GM19467 (cell line): ENCODE measurements around the gene PAK4.
"Not testable (repeated sequence)": the region's sequence is repeated elsewhere in the genome, so short reads cannot be mapped to it uniquely, and the experiment has no call there.

Experiments
- ATAC-seq: cut with Tn5 transposase; IDR thresholded peaks from one replicate; pipeline ENCODE4 v1.9.1; 2021; ENCODE audit warnings: mild to moderate bottlenecking, moderate library complexity; ENCODE audit not compliant: unreplicated experiment

The PAK4 gene

DNA sequence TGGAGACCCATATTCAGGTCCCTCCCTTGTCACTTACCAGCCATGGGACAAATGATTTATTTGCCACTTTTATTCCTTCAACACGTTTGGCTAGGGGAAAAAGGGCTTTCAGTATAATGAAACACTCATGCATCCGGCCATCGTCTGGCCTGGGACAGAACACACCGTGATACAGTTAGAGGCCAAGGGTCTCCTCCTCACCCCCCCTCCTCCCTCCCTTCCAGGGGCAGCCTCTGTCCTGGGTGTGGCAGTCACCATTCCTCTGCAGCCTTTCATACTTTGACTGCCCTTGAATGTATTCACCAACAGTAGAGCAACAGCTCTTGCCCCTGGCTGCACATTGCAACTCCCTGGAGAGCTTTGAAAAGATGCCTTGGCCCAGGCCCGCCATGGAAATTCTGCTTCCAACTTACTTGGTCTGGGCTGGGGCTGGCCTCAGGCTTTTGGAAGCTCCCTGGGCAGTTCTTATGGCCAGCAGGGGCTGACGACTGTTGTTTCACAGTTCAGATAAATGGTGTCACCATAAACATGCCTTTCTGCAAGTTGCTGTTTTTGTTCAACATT, 3.0 kb downstream of the PAK4 start:
- no peak for ATAC-seq

DNA sequence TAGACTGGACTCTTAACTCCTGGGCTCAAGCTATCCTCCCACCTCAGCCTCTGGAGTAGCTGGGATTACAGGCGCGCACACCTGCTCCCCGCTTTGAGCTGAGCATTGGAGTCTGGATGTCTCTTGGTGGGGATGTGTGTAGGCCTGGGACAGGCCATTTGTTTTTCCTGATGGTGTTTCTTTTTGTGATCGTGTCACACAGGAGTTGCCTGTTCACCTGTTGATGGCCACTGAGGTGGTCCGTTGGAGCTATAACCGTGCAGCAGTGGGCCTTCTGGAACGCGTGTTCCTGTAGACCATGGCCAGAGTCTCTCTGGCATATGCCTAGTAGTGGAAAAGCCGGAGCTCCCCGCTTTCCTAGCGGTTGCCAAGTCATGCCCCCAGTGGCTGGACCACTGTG, 3.5 kb downstream of the PAK4 start:
- no peak for ATAC-seq

DNA sequence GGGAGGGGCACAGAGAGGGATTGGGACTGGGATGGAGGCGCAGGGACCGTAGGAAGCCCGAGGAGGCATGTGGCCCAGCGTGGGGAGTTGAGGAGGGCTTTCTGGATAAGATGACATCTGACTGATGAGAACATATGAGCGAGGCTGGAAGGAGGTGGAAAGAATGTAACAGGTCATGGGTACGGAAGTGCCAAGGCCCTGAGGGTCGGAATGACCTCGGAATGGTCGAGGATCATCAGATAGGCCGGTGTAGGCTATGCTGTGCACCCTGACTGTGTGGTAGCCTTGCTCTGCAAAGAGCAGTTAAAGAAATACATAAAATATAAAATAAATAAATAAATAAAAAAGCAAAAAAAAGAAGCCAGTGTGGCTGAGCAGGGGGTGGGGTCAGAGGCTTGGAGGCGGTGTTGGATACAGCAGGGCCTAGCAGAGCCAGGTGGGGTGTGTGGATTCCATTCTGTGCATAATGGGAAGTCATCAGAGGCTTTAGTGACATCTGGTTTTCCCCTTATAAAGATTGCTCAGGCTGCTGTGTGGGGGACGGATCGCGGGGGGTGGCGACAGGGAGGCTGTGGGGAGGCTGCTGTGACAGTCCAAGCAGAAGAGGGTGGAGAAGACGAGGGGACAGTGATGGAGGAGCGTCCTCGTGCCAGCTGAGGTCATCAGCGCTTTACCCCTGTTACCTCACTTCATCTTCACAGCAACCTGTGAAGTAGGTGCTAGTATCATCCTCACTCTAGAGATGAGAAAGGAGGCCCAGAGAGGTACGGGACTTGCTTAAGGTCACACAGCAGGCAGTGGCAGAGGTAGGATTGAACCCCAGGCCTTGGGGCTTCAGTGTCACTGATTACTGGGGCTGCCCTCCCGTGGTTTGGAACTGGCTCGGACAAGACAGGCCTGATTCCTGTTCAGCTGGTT, 5.0 kb downstream of the PAK4 start:
- ATAC-seq = no peak

DNA sequence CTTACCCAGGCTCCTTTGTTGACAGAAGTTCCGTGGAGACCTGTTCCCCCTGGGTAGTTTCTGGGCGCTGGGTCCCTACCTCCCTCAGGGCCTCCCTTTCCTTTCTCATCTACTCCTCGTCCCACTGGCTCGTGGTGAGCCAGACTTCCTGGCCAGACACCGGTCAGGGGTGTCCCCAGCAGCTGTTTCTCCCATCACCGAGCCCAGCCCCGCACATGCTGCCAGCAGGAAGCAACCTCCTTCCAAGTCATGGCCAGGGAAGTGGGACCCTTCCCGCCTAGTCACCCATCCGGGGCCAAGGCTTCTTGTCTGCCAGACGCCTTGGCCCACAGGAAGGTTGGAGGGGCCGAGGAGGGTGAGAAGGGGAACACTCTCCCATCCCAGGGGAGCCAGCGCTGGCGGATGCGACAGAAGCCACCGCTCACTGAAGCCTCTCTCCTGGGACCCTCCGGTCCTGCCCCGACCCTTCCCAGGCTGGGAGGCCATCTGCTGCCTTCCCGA, 5.7 kb downstream of the PAK4 start:
- ATAC-seq = no peak

DNA sequence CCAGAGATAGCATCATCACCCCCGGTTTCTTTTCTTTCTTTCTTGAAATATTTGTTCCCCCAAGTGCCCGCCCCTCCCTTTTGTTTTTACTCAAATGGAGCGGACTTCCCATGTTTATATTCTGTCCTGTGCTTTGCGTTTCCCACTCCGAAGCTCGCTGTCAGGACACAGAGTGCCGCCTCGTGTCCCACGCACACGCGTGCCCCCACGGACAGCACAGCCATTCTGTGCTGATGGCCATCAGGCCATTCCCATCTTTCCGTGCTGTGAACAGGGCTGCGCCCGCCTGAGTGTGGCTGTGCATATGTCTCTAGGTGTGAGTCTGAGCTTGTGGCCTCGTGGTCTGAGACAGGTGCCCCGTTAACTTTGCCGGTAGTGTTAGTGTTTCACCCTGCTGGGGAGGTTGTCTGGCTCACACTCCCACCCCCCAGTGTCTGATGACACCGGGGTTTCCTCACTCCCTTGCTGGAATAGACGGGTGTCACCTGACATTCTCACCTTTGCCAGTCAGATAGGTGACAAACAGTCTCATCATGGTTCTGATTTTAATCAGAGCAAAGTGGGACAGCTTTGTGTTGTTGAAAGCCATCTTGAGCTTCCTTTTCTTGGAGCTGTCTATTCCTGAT, 6.9 kb downstream of the PAK4 start:
- no peak for ATAC-seq

DNA sequence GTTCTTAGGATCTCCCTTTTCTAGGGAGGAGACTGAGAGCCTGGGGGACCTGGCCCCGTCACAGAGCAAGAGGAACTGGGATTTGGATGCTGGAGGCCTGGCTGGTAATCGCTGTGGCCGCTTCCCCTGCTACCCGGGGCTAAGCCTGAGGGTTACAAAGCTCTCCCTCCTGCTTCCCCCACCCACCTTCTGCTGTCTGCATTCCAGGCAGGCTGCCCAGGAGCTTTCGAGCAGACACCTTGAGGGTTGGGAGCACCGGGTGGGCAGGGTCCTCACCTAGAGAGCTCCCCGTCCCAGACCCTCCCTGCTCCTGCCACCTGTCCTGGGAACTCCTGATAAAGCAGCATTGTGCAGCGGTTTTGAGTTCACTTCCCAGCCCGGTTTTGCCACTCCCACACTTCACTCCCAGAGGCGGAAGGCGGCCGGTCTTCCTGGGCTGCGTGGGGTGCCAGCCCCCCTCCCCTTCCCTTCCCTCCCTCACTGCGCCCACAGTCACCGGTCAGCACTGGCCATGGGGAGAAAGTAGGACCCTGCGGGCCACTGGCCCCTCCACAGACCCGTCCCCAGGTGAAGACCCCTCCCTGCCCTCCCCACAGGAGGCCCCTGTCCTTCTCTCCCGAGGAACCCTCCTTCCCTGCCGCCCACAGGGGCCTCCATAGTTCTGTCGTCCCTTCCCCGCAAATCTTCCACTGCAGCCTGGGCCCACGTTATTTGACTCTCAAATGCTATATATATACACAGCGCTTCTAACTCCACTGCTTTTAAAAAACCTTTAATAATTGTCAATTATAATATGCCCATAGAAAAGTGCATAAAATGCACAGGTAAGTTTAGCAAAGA, 8.1 kb downstream of the PAK4 start:
- ATAC-seq = no peak

DNA sequence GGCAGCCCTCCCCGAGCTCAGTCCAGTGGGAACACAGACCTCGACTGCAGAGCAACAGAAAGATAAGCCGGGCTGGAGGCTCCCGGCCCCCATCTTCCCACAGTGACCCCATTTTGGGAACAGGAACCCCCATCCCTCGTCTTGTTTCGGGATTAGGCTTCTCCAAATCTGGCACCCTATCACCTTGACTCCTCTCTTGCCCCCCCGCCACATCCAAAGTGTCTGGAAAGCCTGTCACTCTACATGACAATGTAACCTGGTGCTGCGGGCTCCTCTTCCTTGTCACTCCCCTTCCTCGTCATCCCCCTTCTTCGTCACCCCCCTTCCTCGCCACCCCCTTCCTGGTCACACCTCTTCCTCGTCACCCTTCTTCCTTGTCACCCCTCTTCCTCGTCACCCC, 10.1 kb downstream of the PAK4 start:
- ATAC-seq = no peak

DNA sequence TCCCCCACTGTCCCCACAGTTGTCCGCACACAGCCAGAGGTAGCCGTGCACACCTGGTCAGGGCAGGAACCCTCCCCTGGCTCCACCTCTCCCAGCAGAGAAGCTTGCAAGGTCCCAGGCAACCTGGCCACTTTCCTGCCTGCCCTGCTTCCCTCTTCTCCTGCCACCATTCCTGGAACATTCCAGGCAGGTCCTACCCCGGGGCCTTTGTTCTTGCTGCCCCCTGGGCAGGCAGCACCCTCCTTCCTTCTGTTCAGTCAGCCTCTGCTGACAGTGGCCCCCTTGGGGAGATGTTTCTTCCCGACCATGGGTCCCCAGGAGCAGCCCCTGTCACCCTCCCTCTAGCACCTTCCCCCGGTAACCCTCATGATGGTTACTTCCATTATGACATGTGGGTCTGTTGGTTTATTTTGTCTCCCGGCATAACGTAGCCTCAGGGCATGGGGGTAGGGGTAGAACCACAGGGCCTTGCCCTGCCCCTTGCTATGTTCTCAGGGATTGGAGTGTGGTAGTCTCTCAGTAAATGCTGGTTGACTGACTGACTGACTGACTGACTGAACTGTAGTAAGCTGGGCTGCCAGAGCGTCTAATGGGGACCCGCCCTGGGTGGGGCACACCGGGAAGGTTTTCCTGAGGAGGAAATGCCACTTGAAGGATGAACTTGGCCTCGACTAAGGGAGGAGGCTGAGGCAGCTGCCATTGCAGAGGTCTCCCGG, 10.8 kb downstream of the PAK4 start:
- no peak for ATAC-seq

DNA sequence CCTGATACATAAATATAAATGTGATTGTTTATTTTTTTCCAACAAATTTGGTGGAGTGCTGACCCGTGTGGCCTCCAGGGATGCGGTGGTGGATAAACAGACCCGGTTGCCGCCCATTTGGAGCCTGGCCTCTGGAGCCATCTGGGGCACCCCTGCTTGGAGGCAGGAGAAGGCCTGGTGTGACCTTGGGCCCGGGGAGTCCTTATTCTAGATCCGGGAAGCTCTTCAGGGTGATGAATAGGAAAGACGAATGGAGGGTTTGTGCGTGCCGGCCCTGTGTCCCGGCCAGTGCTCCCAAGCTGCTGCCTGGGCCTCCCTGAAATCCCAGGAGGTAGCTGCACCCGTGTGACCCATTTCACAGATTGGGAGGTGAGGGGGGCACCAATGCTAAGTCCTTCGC, 11.5 kb downstream of the PAK4 start:
- ATAC-seq = no peak

DNA sequence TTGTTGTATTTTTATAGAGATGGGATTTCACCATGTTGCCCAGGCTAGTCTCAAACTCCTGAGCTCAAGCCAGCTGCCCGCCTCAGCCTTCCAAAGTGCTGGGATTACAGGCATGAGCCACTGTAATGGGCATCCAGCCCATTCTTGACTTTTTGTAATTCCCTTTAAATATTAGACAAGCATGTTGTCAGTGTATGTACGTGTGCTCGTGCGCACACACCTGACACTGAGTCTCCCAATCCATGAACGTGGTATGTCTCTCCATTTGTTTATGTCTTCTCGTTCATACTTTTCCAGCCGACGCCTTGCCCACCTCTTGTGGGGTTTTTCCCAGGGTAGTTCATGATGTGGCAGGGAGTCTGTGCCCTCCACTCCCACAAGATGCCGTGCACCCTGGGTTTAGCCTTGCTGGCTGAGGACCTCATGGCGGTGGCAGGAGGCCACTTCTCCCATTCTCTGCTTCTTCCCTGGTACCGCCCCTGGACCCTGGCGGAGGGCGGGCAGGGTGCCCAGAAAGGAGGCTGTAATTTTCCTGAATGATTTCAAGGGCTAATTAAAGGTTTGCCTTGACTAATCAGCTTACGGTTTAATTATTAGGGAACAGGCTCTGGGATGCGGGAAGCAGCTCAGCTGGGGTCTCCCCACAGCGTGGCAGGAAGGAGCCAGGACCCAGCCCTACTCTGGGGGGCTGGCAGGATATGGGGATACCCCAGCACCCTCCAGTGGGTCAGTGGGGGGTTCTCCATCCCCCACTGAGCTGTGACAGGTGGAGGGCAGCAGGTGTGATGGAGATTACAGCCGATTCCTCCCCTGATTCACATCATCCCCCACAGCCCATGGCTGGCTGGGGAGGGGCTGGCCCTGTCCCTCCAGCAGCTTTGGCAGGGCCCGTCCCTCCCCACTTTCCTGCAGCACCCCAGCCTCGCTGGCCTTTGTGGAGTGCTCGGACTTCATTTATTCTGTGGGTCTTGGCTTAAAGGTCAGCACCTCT, 12.9 kb downstream of the PAK4 start:
- no peak for ATAC-seq

DNA sequence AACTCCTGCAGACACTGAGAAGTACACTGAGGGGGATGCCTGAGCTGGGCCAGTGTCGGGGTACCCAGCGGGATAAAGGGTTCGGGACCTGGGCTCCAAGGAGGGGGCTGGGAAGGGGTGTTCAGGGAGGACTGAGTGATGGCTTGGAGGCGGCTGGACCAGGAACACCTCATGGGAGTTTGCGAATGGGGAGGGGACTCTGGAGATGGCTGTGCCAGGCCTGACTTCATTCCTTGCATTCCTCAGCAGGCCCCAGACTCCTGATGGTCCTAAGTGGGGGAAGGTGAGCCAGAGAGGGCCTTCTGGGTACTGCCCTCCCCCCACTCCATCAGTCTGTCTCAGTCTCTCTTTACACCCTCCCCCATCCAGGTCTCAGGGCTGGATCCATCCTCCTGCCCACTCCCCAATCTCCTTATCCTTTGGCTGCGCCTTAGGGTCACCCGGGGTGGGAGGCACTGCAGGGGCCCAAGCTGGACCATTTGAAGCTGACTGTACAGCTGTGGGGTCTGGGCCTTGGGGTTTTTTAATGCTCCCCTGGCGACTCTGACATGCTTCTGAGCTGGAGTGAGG, 13.8 kb downstream of the PAK4 start:
- ATAC-seq = no peak

DNA sequence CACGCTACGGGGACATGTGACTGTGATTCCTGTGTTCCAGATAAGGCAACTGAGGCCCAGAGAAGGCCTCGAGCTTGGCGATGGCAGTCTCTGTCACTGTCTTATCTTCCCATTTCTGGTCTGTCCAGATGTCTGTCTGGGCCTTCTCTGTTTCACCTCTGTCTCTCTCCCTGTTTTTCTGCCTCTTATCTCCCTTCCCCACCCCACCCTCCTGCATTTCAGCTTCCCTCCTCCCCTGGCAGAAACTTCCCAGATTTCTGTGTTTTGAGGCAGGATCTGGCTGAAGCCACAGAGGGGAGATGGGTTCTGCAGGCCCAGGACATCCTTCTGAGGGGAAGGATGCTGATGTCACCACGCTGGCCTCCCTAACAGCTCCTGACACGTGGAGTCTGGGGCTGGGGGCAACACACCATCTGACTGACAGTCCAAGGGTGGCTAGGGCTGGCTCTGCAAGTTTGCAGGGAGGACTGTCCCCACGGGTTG, 14.4 kb downstream of the PAK4 start:
- no peak for ATAC-seq

DNA sequence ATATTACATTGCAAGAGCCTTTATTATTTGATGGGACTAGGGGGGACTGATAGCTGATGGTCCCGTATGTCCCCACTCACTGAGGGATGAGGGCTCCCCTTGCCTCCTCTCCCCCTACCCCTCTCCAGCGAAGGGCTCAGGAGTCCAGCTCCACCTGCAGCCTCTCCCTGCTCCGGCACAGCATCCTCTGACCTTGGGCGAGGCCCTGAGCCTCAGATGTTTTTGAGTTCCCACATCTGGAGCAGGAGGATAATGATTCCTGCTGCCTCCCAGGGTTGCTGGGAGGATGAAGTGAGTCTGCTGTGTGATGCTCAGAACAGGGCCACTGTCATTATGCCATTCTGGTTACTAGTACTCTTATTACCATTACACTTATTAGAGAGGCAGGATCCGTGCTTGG, 15.0 kb downstream of the PAK4 start:
- no peak for ATAC-seq

DNA sequence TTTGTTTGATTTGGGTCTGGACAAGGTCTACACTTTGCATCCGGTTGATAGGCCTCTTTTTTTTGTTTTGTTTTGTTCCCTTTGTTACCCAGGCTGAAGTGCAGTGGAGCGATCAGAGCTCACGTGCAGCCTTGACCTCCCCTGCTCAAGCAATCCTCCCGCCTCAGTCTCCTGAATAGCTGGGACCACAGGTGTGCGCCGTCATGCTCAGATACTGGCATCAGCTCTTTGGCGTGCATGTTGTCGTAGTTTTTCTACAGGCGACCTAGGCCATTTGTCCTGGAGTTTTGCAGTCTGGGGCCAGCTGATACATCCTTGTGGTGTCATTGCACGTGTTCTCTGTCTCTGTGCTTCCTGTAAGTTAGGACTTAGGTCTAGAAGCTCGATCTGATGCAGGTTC, 16.3 kb downstream of the PAK4 start:
- no peak for ATAC-seq

DNA sequence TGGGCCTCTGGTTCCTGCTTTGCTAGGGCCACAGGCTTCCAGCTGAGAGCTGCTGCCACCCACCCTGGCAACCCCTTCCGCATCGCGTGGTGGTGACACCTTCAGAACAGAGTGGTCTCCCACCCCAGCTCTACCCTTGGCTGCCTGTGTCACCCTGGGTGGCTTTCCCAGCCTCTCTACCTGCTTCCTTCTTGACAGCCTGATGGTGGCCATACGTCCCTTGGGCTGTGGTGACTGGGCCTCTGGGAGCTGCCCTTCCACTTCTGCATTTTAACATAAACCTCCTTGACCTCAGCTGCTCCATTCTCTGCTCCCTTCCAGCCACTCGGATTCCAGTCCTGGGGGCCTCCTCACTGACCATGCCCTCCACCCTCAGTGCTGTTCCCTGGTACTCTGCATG, 17.0 kb downstream of the PAK4 start:
- ATAC-seq = no peak

DNA sequence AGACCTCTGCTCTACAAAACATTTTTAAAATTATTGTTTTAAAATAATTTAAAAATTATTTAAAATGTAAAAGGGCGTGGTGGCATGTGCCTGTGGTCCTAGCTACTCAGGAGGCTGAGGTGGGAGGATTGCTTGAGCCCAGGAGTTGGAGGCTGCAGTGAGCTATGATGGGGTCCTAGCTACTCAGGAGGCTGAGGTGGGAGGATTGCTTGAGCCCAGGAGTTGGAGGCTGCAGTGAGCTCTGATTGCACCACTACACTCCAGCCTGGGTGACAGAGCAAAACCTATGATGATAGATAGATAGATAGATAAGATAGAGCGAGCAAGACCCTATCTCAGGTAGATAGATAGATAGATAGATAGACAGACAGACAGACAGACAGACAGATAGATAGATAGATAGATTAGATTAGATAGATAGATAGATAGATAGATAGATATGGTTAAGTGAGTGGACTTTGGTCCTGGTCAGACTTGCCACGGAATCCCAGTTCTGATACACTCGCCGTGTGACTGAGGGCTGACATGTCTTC, 18.2 kb downstream of the PAK4 start:
- not testable (repeated sequence) for ATAC-seq

DNA sequence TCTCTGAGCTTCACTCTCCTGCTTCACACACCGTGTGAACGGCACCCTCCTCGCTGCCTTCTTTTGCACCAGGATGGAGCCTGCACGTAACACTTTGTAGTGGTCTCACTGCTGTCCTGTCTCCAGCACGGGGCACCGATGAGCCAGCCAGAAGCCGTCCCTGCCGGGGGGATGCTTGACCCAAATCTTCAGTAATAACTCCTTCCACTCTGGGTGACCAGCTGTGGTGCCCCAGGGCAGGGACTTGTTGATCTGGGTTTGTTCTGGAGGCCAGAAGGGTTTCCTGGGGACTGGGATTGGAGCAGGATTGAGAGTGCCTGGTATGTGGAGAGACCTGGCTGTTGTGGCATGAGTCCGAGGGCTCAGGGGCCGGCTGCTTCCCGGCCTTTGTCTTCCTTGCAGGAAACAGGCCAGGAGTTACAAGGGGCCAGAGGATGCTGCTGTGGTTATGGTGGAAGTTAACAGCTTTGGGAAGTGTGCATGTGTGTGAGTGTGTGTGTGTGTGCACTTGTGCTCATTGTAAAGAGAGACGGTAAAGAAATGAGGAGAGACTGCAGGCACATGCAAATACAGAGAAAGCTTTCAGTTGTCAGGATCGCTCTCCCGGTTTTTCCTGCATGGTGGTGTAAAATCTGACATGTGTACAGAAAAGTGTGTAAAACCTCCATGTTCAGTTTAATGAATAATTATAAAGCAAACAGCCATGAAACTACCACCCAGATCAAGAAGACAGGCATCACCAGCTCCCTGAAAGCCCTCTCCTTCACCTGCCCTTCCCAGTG, 18.9 kb downstream of the PAK4 start:
- ATAC-seq = no peak
